ENCODE data around the gene CCDC6.
"Not testable (repeated sequence)": the region's sequence is repeated elsewhere in the genome, so short reads cannot be mapped to it uniquely, and the experiment has no call there.

The CCDC6 gene

DNA sequence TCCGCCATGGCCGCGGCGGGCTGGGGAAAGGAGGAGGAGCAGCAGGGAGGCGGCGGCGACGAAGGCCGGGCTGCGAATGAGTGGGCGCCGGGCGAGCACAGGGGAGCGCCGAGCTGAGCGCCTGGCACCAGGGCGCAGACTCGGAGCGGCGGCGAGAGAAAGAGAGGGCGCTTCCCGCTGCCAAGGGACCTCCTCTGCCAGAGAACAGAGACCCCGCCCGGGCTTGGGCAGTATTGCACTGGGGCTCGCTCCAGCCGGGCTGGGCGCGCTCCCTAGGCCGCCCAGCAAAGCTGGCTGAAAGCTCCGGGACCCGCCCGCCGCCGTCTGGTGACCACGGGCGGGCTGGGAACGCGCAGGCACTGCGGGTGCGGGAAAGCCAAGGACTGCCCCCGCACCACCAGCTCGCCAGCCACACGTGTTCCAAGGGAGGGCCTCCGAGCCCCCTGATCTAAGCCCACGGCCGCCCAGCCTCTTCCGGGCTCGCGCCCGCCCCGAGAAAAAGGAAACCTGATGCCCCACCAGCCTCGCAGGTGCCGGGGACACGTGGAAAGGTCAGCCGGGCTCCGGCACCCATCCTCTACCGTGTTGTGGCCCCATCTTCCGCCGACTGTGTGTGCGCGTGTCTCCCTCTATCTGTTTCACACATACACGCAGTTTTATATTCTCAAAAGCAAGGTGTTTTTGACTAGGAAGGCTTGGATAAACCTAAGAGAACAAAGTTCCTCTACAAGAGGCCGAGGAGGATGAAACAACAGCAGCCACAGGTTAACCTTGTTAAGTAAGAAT, at the start of gene CCDC6:
Gene CCDC6, minus strand, starts transcription at position 140 of the 786 bp plus-strand sequence. Its CDS starts 132 bp downstream, at position 8.
- peak; percentile 80 for DNase-seq

DNA sequence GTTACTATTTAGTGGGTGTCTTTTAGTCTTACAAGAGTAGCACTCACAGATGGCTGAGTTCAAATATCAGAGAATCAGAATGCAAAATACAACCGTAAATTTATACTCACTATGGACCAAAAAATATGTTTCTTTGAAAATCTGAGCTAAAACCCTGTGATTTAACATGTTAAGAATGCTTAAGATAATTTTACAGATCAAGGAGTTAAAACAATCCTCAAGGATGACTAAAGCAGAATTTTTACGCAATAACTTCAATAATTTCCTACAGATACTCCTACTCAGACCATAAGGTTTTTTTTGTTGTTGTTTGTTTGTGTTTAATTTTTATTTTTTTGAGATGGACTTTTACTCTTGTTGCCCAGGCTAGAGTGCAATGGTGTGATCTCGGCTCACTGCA, 47.9 kb upstream of the CCDC6 start:
- no peak for DNase-seq

DNA sequence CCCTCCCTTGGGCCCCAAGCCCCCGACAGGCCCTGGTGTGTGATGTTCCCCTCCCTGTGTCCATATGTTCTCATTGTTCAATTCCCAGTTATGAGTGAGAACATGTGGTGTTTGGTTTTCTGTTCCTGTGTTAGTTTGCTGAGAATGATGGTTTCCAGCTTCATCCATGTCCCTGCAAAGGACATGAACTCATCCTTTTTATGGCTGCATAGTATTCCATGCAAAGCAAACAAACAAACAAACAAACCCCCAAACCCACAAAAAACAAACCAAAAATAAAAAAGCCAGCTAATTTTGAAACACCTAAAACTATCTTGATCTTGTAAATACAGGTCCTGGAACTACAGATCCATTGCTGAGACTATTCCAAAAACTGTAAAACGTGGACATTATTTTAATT, 47.4 kb upstream of the CCDC6 start:
- not testable (repeated sequence) for DNase-seq

DNA sequence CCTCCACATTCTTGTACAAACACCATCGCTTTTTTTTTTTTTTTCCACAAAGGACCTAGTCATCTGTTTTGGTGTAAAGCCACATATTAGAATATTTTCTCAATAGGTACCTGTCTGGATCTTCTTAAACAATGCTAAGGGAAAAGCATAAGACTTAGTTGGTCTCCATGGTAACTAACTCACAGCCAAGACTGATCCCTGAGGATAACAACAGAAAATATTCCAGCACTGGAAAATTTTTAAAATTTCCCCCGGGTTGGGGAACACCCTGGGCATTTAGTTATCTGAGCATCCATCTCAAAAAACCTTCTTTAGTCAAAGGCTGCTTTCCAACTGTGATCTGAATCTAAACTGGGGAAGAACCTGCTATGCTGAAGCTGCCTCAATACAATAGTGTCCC, 43.7 kb upstream of the CCDC6 start:
- no peak for DNase-seq

DNA sequence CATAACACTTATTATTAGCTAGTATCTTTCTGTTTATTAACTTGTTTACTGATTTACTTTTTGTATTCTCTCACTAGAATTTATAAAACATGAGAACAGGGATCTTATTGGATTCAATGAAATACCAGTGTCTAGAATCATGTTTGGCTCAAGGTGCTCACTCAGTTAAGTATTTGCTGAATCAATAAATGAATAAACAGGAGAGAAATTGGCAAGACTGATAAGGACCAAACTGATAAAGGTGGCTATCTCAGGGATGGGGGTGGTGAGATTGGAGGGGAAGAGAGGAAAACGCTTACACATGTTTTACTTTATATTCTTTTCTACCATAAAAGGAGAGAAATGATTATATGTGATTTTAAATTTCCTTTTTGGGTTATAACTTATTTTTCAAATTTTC, 43.3 kb upstream of the CCDC6 start:
- no peak for DNase-seq

DNA sequence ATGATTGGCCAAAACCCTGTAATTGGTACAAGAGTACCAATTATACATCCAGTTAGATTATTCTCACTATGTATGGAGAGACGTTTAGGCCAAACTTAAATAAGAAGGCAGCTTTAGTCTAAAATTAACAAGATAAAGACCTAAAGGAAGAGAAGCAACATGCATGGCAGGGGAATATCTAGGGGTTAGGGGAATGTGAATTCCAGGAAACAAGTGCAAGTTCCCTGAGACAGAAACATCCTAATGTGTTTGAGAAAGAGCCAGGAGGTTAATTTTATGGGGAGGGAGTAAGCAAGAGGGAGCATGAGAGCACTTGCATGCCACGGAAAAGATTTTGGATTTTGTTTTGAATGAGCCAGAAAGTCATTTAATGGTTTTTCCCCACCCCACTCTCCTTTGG, 39.6 kb upstream of the CCDC6 start:
- DNase-seq: no peak

DNA sequence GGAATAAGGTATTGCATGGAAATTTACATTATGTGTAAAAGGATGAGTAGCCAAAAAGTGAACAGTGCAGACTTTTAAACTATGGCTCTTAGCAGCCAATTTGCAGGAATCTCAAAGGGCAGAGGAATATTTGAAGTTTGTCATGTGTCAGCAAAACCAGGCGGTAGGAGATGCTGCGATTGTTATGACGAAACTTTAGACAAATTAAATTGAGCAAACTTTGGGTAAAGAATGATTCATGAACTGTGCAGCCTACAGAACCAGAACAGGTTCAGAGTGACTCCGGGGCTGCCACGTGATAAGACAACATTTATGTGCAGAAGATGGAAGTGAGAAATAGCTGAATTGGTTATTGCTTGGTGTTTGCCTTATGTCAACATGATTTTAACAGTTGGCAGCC, 39.2 kb upstream of the CCDC6 start:
- no peak for DNase-seq

DNA sequence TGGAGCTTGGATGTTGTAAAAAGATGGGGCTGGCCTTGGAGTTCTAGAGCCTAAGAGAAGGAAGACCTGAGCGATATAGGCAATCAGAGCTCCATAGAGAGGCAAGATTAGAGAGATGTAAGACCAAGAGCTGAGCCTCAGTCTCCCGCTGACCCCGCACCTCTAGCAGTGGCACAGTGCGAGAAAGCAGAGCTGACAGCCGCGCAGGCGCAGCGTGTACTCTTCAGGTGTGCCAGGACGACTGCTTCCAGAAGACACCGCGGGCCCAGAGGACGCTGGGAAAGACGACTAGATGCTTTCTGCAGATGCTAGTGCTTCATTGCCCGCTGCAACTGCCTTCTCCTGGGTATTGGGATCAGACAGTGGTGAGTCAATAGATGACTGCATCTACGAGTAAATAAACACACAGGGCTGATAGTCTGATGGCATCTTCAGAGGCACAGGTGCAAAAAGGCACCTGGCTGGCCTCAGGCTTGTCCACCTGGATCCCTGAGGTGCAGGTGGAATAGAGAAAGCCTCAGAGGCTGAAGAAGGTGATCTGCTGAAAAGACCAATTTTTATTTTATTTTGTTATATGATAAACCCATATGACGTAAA, 38.1 kb upstream of the CCDC6 start:
- no peak for DNase-seq

DNA sequence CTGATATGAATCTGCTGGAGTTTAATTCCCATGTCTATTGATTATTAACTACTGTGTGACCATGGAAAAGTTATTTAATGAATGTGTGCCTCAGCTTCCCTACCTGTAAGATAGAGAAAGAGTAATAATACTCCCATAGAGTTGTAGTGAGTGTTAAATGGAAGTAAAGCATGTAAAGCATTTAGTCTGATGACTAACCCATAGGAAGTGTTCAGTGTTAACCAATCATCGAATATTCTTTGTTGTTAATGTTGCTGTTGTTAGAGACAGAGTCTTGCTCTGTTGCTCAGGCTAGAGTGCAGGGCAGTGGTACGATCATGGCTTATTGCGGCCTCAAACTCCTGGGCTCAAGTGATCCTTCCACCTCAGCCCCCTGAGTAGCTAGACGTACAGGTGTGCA, 36.2 kb upstream of the CCDC6 start:
- DNase-seq: no peak

DNA sequence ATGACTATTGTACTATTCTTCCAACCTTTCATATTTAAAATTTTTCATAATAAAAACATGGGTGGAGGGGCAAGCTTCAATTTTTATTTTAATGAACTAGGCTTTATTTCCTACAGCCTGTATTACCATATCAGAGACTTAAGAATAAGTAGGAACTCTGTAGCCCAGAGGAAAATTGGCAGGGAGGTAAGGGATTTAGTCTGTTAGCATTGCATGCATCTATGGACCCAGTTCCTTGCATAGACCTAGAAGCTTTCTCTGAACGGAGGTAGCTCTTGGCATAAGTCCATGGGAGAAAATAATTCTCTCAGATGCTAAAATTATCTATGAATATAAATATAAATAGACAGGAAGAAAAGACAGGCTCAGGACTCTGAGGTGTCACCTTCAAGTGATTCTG, 31.4 kb upstream of the CCDC6 start:
- no peak for DNase-seq

DNA sequence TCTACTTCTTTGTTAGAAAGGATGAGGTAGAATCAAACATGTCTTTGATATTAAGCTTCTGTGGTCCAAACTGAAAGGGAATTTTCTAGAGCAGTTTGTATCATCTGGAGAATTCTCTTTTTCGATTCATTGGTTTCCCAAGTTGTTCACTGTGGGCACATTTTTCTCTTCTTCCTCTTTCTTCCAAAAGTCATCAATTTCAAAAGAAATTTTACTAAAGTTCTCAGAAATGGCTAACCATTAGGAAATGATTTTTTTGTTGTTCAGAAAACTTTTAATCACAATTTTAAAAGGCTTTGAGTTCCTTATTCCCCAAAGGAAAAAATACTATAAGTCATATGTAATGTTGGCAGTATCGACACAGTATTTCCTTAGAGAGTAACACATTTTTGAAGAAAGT, 28.3 kb upstream of the CCDC6 start:
- no peak for DNase-seq

DNA sequence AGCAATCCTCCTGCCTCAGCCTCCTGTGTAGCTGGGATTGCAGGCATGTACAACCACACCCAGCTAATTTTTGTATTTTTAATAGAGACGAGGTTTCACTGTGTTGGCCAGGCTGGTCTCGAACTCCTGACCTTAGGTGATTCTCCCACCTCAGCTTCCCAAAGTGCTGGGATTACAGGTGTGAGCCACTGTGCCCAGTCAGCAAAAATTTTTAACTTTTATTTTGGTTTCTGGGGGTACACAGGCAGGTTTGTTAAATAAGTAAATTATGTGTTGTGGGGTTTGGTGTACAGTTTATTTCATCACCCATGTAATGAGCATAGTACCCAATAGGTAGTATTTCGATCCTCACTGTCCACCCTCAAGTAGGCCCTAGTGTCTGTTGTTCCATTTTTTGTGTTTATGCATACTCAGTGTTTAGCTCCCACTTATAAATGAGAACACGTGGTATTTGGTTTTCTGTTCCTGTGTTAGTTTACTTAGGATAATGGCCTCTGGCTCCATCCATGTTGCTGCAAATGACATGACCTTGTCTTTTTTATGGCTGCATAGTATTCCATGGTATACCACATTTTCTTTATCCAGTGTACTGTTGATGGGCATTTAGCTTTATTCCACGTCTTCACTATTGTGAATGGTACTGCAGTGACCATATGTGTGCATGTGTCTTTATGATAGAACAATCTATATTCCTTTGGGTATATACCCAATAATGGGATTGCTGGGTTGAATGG, 24.6 kb upstream of the CCDC6 start:
- DNase-seq: not testable (repeated sequence)

DNA sequence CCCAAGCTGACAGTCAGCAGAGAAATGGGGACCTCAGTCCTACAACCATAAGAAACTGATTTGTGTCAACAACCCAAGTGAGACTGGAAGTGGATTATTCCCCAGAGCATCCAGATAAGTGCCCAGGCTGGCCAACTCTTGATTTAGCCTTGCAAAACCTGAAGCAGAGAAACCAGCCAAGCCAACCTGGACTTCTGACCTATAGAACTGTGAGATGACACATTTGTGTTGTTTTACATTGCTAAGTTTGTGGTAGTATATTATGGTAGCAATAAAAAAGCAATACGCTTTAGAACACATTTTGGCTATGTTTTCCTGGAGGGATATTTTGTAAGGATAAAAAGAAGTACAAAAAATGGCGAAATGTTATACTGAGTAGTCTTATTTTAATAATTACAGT, 19.7 kb upstream of the CCDC6 start:
- no peak for DNase-seq

DNA sequence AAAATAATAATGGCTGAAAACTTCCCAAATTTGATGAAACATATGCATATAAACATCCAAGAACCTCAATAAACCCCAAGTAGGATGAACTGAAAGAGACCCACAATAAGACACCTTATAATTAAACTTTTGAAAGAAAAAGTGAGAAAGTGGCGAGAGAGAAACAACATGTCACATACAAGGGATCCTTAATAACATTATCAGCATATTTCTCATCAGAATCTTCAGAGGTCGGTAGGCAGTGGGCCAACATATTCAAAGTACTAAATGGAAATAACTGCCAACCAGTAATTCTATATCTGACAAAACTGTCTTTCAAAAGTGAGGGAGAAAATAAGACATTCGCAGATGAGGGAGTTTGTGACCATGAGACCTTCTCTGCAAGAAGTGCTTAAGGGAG, 16.6 kb upstream of the CCDC6 start:
- DNase-seq: no peak

DNA sequence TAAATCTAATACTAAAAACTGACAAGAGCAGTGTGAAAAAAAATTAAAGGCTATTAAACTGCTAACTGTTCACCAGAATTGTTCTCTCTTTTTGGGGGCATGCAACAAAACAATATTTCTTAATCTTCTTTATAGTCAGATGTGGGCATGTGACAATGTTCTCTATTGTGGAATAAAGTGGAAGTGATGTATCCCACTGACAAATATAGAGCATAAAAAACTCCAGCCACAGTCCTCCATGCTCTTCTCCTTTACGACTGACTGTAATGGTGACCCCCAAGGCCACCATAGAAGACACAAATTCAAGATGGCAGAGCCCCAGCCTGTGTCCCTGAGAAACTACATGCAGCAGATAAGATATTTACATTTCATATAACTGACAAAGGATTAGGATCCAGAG, 11.6 kb upstream of the CCDC6 start:
- no peak for DNase-seq

DNA sequence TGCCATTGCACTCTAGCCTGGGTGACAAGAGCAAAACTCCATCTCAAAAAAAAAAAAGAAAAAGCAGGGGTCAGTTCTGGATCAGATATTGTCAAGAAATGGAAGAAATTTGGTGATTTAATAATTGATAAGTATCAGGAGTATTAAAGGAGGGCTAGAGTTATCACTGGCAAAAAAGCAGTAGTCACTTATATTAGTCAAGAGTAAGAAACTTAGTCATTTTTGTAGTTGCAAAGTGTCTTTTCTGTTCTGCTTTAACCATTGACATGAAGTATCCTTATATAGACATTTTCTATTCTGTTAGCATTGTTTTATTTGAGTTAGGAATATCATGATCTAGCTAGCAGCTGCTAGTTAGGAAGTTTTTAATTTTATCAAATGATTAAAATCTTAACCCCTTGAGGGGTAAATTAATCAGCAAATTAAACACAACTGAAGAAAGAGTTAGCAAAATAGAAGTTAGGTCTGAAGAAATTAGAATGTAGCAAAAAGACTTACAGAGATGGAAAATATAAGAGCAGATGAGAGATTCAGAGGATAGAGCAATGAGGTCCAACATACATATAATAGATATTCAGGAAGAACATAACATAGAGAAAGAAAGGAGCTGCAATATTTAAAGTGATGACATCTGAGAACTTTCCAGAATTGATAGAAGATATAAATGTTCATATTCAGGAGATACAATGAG, 7.3 kb upstream of the CCDC6 start:
- DNase-seq: no peak

DNA sequence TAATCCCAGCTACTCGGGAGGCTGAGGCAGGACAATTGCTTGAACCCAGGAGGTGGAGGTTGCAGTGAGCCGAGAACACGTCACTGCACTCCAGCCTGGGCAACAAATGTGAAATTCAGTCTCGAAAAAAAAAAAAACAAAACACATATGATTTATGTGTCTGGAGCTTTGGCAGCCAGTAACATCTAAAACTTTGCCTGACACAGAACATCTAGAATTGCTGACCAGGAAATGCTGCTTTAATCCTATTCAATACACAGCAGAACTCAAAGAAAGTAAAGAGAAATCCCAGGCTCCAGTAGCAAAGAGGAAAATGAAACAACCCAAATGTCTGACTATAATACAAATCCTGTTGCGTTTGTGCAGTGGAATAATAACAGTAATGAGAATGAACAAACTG, 4.5 kb upstream of the CCDC6 start:
- no peak for DNase-seq

DNA sequence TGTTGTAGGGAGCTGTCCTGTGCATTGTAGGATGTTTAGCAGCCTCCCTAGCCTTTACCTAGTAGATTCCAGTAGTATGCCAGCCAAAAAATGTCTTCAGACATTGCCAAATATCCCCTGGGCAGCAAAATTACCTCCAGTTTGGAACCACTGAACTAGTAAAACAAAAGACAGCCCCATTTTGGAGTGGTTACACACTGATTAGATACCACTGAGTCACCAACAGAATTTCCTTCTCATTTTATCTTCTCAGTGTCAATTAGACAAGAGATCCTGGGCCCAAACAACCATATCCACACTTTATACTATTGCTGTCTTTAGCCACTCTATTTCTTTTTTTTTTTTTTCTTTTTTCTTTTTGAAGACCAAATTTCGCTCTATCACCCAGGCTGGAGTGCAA, 3.5 kb upstream of the CCDC6 start:
- DNase-seq: no peak

DNA sequence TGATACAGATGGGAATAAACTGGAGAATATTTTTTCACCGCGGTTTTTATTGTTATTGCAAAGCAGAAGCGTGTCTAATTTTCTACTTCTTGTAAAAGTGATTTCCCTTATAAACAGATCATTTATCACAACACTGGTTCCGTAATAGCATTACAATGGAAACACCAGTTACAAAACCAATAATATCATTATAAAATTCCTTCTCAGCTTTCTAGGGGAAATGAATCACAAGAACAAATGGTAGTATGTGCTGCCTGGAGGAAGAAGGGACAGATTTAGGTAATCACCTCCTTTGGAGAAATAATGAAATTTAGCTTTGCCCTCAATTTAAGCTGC, 2.4 kb upstream of the CCDC6 start:
- DNase-seq: no peak

DNA sequence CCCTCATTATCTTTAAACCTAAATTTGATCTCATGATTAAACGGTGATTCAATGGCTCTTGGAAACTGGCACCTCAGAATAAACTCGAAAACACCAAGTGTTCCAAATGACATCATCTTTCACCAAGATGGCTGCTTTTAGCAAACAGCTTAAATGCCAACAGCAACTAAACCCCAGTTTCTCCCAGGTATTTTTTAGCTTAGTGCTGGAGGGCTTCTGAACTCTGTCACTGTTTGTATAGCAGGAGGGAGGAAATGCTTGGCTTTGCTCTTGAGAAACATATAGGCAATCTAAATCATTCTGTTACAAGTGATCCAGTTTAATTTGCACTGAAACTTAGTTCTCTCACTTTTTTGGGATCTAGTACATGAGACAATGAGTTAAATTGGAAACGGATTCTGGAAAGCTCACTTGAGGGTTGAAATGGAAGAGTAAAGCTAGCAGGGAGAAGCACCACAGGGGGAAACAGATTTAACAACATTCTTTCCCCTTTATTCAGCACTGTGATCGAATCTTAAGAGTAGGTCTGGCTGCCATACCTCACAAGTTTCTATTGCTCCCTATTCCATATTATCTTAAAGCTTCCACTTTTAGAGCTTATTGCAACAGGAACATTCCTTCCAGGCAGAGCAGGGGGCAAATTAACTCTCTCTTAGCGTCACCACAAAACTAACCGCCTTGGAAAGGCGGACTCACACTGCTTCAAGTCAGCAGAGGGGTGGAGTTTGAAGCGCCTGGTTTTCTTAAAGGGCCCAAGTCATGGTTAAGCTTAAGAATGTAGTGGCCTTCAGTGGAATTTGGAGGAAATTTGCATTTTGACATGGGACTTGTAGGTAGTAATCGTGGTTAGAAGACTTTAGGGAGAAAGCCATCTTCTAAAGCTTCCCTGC, 1.8 kb upstream of the CCDC6 start:
- DNase-seq: no peak

DNA sequence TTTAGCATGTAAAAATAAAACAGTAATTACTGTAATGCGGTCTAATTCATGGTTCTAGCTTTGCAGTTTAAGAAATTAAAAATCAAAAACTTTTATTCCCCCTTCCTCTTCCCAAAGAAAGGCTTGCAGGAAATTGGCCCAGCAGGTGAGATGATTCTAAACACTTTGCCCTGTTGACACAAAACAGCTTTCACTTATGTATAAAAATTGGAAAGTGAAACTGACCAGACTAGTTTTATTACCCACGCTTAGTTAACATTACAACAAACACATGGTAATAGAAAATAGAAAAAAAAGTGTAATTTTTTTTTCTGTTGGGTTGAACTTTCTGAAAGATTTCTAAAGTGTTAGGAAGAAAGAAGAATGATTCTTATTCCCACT, 1.2 kb upstream of the CCDC6 start:
- no peak for DNase-seq

DNA sequence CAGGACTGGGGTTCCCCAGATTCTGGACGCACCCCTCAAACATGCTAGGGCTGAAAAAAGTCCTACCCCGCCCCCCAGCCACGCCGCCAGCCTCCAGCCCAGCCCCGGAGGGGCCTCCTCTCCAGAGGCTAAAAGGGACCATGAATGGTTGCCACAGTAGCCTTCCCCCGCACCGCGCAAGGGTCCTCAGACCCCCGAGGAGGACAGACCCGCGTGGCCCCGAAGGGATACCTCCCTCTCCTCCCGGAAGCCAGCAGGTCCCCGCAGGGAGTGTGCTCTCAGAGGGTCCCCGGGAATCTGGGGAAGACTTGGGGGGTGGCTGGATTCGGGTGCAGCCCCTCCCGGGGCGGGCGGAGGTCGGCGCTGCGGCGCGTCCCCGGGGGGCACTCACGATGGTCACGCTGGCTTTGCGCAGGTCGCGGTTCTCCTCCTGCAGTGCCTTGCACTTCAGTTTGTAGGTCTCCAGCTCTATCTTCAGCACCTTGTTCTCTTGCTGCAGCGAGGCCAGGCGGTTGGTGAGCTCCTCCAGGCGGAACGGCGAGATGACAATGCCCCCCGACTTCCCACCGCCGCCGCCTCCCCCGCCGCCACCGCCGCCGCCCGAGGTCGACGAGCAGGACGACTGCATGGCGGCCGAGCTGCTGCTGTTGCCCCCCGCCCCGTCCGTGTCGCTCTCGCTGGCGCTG, 482 bp downstream of the CCDC6 start:
- no peak for DNase-seq

Measured in NCI-H1048 (cell line).